ENCODE data around the gene TMEM92.
"Not testable (repeated sequence)": the region's sequence is repeated elsewhere in the genome, so short reads cannot be mapped to it uniquely, and the experiment has no call there.

The TMEM92 gene

DNA sequence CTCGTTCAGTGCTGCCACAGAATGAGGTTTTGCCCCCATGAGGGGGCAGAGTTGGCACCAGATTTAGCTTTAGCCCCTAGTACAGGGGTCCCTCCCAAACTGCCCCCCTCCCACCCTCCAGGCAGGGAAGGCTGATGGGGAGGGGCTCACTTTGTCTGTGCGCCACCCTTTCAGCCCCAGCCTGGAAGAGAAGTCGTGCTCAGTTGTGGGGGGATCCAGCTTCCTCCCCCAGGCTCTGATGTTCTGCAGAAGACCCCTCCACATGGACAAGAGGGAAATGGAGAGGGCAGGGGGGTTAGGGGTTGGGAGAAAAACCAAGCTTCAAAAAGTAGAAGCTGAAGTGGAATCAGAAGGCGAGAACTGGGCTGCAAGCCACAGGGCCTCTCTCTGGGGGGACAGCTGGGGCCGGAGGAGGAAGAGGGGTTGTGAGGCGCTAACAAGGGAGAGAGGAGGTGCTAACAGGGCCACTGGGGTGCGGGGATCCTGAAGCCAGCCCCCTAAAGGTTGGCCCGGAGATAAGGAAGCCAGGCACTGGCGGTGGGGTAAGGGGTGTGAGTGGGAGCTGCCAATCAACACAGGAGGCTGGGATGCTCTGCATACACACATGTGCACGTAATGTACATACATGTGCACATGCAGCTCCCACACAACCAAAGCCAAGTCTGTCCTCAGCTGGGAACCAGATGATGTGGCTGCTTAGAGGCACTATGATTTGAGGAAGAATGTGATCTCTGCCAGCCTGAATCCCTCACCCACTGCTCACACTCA is 7.0 kb upstream of the TMEM92 start:
- no peaks in the 10 kb centered on the region for H3K36me3 ChIP-seq (ENCODE audit: insufficient read depth, low read length)
- H3K9ac ChIP-seq (ENCODE audit: low read depth, low read length): no peak overlapping the region
- peaks cover 58% of the 10 kb centered on the region for H3K4me1 ChIP-seq (ENCODE audit: insufficient read depth, low read length)
- H3K9me3 ChIP-seq (ENCODE audit: control insufficient read depth, insufficient read depth, low read length): no peaks in the 10 kb centered on the region

DNA sequence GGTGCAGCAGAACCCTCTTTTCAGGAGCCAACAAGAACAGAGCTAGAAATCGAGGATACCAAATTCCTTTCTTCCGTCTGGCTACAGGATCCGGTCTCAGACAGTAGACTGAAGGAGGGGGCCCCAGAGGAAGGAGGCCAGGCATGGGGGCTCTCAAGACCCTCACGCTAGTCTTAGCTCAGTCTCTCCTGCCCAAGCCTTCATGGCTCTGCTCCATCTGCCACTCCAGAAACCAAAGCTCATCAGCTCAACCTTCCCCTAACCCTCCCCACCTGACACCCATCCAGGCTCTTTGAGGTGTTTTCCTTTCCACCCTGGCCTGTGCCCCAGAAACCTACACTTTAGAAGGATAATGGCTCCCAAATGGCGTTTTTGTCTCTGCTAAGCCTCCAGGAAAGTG is 6.2 kb upstream of the TMEM92 start:
- Histone ChIP-seq H3K9ac (ENCODE audit: low read depth, low read length) (no peak overlapping the region), H3K4me1 (ENCODE audit: insufficient read depth, low read length) (peaks cover 63% of the 10 kb centered on the region)

GRCh38 chr17:50268743-50269275 is 5.5 kb upstream of the TMEM92 start:
- Histone ChIP-seq H3K36me3 (ENCODE audit: insufficient read depth, low read length) (no peaks in the 10 kb centered on the region), H3K4me1 (ENCODE audit: insufficient read depth, low read length) (peaks cover 58% of the 10 kb centered on the region), H3K9me3 (ENCODE audit: control insufficient read depth, insufficient read depth, low read length) (no peaks in the 10 kb centered on the region), H3K9ac (ENCODE audit: low read depth, low read length) (no peak overlapping the region)

More for the DNA sequence above, 6.2 kb upstream of the TMEM92 start:
- no peaks in the 10 kb centered on the region for H3K36me3 ChIP-seq (ENCODE audit: insufficient read depth, low read length)
- H3K9me3 ChIP-seq (ENCODE audit: control insufficient read depth, insufficient read depth, low read length): no peaks in the 10 kb centered on the region

DNA sequence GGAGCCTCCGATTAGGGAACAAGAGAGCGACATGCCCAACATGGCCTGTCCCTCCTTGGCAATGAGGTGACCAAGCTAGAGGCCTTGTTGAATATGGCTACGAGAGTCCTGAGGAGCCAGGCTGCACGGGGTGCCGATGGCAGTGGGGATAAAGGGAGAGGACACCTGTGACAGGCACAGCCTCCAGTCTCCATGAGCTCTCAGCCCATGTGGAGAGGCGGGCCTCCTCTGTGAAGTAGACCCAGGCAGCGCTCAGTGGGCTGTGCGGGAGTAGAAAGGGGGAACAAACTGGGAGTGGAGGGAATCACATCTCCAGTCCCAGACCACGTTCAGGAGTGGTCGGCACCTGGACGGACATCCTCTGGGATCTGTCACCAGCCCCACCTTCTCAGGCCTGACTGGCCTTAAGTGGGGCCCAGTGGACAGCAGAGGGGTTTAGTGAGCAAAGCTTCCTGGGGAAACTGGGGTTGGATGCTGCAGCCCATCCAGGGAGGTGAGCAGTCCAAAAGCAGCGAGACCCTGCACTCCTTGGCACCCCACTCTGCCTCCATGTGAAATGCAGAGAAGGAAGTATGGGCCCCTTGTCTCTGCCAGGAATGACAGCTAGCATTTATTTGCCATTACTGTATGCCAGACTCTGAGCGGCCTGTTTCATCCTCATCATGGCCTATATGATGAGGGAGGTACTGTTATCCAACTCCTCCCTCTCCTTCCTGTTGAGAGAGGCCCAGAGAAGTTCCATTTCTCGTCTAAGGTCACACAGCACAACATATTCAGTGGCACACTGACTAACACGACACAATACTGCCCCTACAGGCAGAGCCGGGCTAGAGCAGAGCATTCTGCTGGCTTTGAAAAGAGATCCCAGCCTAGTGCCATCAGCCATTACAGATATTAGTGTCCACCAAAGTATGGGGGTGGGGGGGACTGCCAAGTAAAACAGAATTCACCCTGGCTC is 4.5 kb upstream of the TMEM92 start:
- H3K4me1 ChIP-seq (ENCODE audit: insufficient read depth, low read length): peaks cover 53% of the 10 kb centered on the region
- H3K9me3 ChIP-seq (ENCODE audit: control insufficient read depth, insufficient read depth, low read length): no peaks in the 10 kb centered on the region
- no peak overlapping the region for H3K9ac ChIP-seq (ENCODE audit: low read depth, low read length)
- no peaks in the 10 kb centered on the region for H3K36me3 ChIP-seq (ENCODE audit: insufficient read depth, low read length)

GRCh38 chr17:50270435-50271362 is 3.6 kb upstream of the TMEM92 start:
- Histone ChIP-seq H3K4me1 (ENCODE audit: insufficient read depth, low read length) (peaks cover 54% of the 10 kb centered on the region), H3K36me3 (ENCODE audit: insufficient read depth, low read length) (no peaks in the 10 kb centered on the region), H3K9ac (ENCODE audit: low read depth, low read length) (no peak overlapping the region), H3K9me3 (ENCODE audit: control insufficient read depth, insufficient read depth, low read length) (no peaks in the 10 kb centered on the region)

GRCh38 chr17:50271363-50271750 is 2.9 kb upstream of the TMEM92 start:
- peaks cover 56% of the 10 kb centered on the region for H3K4me1 ChIP-seq (ENCODE audit: insufficient read depth, low read length)
- not testable (repeated sequence) for H3K9ac ChIP-seq (ENCODE audit: low read depth, low read length); H3K9me3 ChIP-seq (ENCODE audit: control insufficient read depth, insufficient read depth, low read length); H3K36me3 ChIP-seq (ENCODE audit: insufficient read depth, low read length)

DNA sequence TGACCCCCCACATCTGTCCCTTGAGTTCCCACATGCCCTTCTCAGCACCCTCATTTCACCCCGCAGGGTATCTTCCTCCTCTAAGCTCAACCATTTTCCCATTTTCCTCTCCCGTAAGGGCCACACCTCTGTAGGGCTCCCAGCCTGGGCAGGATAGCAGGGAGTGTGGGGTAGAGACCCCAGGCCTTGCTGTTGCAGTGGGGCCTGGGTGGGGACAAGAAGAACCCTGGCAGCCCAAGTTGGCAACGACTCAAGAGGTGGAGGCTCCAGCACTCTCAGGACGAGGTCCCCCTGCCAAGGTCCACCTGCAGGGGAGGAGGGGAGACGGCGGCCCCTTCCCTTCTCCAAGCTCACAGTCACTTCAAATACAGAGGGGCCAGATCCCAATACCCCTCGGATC is 2.0 kb upstream of the TMEM92 start:
- Histone ChIP-seq H3K9me3 (ENCODE audit: control insufficient read depth, insufficient read depth, low read length) (no peaks in the 10 kb centered on the region), H3K9ac (ENCODE audit: low read depth, low read length) (peak overlapping the region; percentile 73; the same call in 1 of the 2 replicates), H3K36me3 (ENCODE audit: insufficient read depth, low read length) (no peaks in the 10 kb centered on the region), H3K4me1 (ENCODE audit: insufficient read depth, low read length) (peaks cover 60% of the 10 kb centered on the region)

- Histone ChIP-seq H3K4me1 (ENCODE audit: insufficient read depth, low read length) (peaks cover 58% of the 10 kb centered on the region), H3K36me3 (ENCODE audit: insufficient read depth, low read length) (no peaks in the 10 kb centered on the region), H3K9ac (ENCODE audit: low read depth, low read length) (peak overlapping the region; percentile 73)
Observed at GRCh38 chr17:50272711-50273653, 1.3 kb upstream of the TMEM92 start.

GRCh38 chr17:50273654-50274040 is 619 bp upstream of the TMEM92 start:
- H3K9ac ChIP-seq (ENCODE audit: low read depth, low read length): peak overlapping the region; percentile 73
- no peaks in the 10 kb centered on the region for H3K36me3 ChIP-seq (ENCODE audit: insufficient read depth, low read length)
- no peaks in the 10 kb centered on the region for H3K9me3 ChIP-seq (ENCODE audit: control insufficient read depth, insufficient read depth, low read length)
- H3K4me1 ChIP-seq (ENCODE audit: insufficient read depth, low read length): peaks cover 54% of the 10 kb centered on the region

More at GRCh38 chr17:50272711-50273653, 1.3 kb upstream of the TMEM92 start:
- no peaks in the 10 kb centered on the region for H3K9me3 ChIP-seq (ENCODE audit: control insufficient read depth, insufficient read depth, low read length)

DNA sequence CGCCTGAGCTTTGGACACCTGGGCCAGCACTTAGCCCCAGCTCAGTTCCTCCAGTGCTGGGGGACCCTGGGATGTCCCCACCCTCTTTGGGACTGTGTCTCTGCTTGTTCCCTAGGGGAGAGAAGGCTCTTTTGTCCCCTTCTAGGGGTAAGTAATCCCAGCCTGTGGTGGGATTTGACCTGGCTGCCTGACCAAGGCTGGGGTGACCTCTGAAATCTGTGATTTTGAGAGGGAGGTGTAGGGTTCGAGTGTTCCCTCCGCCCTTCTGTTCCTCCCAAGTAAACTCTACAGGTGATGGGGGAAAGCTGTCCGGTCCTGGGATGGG is 593 bp downstream of the TMEM92 start:
- peak overlapping the region; percentile 73 for H3K9ac ChIP-seq (ENCODE audit: low read depth, low read length)
- H3K4me1 ChIP-seq (ENCODE audit: insufficient read depth, low read length): peaks cover 50% of the 10 kb centered on the region

DNA sequence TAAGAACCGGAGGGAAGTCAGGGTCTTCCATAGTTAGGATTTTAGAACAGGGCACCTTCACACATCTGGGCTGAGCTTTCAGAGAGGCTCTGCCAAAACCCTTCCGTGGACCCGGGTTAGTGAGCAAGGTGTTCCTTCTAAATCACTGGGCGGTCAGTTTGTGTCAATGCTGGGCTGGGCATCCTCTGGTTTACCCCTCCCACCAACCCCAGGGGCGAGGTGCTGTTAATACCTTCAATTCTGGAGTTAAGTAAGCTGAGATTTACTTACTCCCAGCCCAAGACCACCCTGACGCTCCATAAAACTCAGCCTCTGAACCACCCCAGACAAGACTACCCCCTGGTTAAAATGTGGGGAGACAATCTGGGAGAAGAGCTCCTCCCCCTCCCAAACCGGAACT is 1.0 kb downstream of the TMEM92 start:
- H3K4me1 ChIP-seq (ENCODE audit: insufficient read depth, low read length): peaks cover 51% of the 10 kb centered on the region
- peak overlapping the region; percentile 73; the same call in 1 of the 2 replicates for H3K9ac ChIP-seq (ENCODE audit: low read depth, low read length)
- no peaks in the 10 kb centered on the region for H3K9me3 ChIP-seq (ENCODE audit: control insufficient read depth, insufficient read depth, low read length)

More for the DNA sequence above, 593 bp downstream of the TMEM92 start:
- H3K9me3 ChIP-seq (ENCODE audit: control insufficient read depth, insufficient read depth, low read length): no peaks in the 10 kb centered on the region
- H3K36me3 ChIP-seq (ENCODE audit: insufficient read depth, low read length): no peaks in the 10 kb centered on the region; the same call in 1 of the 2 replicates

GRCh38 chr17:50276588-50277356 is 2.5 kb downstream of the TMEM92 start:
- Histone ChIP-seq H3K9ac (ENCODE audit: low read depth, low read length) (peak overlapping the region; percentile 4; the same call in 1 of the 2 replicates), H3K36me3 (ENCODE audit: insufficient read depth, low read length) (no peaks in the 10 kb centered on the region; the same call in 1 of the 2 replicates), H3K9me3 (ENCODE audit: control insufficient read depth, insufficient read depth, low read length) (no peaks in the 10 kb centered on the region), H3K4me1 (ENCODE audit: insufficient read depth, low read length) (peaks cover 46% of the 10 kb centered on the region)

More for the DNA sequence above, 1.0 kb downstream of the TMEM92 start:
- no peaks in the 10 kb centered on the region; the same call in 1 of the 2 replicates for H3K36me3 ChIP-seq (ENCODE audit: insufficient read depth, low read length)
